Measurements from ENCODE around the gene SH3RF3.
"Not testable (repeated sequence)": the region's sequence is repeated elsewhere in the genome, so short reads cannot be mapped to it uniquely, and the experiment has no call there.

The SH3RF3 gene

DNA sequence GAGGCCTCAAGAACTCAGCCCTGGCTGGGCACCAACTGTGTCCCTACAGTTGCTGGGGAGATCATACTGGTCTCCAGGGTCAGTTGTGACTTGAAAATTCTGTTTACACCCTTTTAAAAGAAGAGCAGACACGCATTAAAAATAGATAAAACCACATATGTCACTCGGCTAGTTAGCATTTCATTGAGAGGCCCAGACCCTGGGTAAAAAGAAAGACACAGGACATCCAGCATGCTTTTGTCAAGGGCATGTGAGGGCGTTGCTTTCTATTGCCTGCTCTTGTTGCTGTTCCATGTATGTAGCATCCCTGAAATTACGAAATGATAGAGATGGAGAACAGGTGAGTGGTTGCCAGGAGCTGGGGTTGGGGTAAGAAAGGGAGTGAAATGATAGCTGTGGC lies 390.5 kb downstream of the SH3RF3 start:
- DNase-seq = no peak

DNA sequence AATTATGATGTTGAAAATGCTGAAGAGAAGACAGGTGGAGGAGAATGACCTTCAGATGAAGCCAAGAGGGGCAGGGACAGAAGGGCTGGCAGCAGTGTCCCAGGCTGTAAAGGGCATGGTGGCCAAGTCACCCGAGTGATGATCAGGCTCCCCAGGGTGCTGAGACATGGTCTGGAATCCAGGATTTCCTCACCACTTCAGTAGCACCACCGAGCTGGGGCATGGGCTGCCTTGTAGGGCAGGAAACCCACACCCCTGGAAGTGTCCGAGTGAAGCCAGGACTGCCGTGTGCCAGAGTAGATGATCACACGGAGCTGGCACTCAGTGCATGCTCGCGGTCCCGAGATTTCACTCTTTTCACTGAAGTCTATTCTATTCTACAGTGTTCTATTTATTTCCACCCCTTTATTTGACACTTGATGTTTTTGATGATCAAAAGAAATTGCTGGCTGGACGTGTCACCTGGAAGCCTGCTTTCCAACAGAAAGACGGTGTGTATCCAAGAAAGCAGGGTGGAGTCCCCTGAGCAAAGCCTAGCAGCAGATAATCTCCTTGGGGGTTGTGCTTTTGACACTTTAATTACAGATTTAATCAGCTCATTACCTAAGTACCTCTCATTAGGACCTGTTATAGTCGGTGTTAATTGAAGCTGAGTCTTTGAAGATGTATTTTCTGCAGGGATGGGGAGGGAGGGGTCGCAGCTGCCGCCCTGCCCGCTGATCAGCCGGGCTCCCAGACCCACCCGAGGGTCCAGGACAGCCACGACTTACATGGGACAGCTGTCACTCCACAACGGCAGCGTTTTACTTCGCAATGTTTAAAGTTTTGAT lies 392.4 kb downstream of the SH3RF3 start:
- no peak for DNase-seq

DNA sequence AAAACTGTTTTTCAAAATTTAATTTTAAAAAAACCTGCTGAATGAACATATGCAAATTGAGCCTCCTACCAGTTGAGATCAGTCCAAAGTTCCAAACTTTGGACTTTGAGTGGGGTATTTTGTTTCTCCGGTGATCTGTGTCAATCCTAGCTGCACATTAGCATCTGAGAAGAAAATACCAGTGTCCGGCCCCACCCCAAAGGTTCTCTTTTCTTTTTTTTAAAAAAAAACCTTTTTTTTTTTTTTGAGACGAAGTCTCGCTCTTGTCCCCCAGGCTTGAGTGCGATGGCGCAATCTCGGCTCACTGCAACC lies 393.0 kb downstream of the SH3RF3 start:
- DNase-seq = no peak

DNA sequence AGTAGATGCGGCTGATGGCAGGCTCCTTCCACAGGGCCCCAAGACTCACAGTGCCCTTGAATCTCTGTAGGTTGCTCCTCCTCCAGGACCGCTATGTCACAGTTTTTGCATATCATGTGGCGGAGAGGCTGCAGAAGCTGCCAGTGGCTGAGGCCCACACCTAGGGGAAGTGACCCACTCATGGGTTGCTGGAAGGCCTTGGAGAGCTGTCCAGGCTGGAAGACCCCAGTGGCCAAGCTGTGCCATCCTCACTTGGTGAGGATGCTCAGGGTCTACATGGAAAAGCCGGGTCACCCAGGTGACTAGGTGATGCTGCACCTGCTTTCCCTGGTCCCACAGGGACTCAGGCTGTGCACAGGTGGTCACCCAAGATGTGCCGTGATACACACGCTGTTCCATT lies 394.1 kb downstream of the SH3RF3 start:
- DNase-seq = no peak

DNA sequence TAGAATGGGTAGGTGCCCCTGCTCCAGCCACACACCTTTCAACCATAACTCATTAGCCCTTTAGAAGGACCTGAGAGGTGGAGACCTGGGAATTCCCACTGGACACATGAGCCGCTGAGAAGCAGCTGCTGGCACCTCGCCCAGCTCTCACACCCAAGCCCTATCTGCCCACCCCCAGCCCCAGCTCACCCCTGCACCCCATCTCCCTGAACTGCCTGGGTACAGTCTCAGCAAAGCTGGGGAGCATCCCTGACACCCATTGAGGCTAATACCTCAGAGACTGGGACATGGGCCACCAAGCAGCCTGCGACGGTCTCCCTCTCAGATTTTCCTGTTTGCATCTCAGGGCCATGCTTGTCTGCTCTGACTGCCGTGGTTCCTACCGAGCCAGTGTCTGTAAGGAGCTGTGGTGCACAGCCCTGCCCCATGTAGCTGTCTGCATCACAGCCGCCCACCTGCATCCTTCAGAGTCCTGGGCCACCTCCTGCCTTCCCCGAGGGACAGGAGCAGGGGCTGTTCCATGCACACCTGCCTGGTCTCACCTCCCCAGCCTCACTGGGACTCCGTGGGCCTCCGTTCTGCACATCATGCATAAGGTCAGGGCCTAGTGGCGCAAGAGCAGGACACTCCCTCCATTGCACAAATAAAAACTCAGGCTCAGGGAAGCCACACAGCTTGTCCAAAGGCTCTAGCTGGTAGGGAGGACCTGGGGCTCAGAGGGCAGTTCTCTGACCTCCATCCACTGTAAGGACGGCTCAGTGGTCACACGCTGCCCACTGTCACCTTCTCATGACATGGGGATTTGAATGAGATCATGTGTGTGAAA lies 394.7 kb downstream of the SH3RF3 start:
- no peak for DNase-seq

DNA sequence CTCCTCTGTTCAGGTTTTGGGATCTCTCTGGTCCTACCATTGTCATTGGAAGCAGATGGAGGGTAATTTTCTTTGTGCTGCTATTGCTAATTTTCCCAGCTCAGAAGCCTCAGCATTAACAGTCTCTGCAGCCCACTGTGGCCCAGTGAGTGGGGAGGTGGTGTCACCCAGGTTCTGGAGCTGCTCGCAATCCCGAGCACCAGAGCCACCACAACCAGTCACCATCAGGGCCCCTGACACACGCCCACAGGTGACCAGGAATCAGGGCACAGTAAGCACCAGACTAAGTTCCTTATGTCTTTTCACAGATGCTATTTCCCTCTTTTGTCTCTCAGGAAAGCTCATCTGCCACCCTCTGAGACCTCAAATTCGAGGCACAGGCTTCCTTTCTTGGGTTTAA lies 396.8 kb downstream of the SH3RF3 start:
- DNase-seq = no peak

DNA sequence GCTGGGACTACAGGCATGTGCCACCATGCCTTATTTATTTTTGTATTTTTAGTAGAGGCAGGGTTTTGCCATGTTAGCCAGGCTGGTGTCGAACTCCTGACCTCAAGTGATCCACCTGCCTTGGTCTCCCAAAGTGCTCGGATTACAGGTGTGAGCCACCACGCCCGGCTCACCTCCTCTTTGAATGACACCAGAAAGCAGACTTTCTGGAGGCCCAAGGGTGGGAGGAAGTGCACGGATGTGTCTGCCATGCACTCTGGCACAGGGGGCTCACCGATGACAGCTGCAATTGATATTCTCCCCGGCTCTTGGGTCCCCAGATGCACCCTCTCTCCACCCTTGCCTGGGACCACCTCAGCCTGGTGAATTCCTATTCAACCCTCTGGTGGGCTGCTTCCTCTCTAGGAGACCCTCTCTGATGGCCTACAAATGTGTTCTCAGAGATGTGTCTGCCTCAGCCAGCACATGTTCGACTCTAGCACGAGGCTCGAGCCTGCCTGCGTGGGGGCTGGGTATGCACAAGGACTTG lies 397.5 kb downstream of the SH3RF3 start:
- DNase-seq = no peak

DNA sequence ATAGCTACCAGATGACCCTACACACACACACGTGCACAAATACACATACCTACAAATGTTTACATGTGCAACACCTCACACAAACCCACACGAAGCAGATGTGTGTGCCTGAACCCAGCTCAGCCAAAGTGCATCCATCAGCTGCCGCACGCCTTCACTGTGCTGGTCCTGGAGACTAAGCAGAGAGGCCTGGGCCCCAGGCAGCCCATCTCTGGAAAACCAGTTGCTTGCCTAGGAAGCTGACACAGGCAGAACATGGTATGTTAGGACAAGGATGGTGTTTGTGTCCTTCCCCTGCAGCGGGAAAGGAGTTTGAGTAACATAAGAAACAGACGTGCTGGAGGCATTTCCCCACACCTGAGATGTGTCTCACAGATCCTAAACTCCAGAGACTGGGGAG lies 398.1 kb downstream of the SH3RF3 start:
- no peak for DNase-seq

DNA sequence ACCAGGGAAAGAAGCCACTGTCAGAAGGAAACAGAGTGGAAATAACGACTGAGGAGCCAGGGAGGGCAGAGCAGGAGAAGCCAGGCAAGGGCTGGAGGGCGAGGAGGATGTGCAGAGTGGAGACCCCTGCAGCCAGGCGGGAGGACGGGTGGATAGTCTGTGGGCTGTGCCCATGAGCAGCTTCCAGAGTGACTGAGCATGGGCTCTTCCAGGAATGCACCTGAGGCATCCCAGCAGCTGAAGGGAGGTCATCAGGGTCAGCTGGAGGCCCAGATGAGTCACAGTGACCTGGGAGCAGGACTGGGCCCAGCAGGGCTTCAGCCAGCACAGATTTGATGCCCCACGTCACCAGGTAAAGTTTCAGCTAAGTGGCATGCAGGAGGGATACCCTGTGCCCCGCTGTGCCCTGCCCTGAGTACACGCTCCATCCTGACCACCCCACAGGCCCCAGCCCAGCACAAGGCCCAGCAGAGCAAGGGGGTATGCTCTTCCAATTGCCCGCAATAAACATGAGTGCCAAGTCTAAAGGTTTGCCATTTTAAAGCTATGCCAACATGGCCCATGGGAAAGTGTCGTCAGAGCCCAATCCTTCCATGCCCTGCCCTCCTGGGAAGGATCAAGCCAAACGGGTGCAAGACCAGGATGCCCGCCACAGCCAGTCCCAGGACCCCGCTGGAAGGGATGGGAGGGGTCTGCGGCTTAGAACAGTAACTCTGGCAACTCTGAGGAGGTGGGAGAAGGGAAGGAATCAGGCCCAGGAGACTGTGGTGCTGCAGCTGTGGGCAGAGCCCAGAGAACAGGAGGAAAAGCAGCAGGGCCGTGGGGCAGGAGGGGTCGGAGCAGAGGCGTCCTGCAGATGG lies 399.1 kb downstream of the SH3RF3 start:
- no peak for DNase-seq

DNA sequence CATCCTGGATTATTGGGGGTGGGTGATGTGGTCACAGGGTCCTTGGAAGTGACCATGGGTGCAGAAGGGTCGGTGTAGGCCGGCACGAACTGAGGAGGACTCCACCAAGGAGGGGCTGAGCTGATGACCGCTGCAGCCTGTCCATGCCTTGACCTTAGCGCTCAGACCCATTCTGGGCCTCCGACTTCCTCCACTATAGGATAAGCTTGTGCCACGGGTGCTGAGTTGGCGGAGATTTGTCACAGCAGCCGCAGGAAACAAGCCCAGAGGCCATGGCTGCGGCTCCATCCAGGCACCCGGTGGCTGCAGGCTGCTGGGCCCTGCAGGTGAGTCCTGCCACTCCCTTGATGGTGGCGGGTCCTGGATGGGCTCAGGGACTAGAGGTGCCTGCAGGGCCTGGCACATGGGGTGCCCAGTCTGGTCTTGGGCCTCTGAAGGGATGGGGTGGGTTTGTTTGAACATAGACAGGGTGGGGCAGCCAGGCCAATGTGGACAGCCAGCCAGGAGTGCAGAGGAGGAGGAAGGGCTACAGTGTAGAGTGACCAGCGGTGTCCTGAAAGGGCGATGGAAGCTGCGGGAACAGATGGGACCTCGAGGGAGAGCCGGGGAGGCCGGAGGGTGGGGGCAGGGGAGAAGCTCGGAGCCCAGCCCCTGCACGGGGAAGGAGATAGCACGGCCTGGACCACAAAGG lies 400.0 kb downstream of the SH3RF3 start:
- DNase-seq = no peak

DNA sequence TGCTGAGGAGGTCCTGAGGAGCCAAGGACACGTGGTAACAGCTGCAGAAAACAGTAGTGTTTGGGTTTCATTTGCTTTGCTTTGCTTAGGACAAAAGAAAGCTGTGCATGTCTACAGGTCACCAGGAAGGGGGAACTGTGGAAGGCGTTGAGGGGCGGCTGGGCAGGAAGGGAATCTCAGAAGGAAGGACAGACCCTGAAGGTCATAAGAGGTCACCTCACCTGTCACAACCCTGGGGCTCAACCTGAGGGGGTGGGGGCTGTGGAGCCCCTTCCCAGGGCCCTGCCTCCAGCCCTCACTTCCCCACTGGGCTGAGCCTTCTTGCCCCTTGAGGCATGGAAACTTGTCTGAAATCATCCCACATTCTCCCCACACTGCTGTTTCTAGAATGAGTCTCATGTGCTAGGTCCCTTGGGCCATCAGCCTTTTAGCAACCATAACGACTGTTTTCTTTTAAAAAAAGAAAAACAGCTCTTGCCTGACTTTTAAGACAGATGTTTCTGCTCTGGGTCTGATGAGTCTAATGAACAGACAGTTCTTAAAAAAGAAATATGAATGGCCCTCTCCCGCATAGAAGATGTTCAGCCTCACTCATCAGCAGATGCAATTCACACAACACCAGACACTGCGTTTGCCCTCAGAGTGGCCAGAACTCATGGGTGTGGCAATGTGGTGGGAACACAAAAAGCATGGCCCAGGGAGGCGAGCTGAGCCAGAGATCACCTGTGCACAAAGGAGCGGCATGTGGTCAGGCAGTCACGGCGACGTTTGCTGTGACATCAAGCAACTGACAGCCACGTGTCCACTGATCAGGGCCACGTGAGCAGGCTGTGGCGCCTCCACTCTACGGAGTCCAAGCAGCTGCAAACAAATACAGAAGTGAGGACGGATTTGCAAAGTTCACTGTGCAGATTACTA lies 400.8 kb downstream of the SH3RF3 start:
- DNase-seq = no peak

DNA sequence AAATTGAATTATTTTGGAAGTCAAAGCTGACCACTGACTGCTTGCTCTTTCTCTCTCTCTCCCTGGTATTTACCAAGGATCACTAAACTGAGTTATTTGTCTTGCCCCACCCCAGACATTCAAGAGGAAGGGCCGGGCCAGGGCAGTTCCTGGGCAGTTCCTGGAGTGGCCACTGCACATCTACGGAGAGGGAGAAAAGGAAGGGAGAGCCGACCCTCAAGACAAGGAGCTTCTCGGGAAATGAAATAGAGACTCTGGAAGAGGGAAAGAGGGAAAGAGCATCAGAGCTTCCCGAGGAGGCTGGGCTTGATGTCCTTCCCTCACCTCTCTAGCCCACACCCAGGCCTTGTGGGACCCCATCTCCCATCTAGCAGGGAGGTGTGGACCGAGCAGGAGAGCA lies 401.7 kb downstream of the SH3RF3 start:
- DNase-seq = no peak

DNA sequence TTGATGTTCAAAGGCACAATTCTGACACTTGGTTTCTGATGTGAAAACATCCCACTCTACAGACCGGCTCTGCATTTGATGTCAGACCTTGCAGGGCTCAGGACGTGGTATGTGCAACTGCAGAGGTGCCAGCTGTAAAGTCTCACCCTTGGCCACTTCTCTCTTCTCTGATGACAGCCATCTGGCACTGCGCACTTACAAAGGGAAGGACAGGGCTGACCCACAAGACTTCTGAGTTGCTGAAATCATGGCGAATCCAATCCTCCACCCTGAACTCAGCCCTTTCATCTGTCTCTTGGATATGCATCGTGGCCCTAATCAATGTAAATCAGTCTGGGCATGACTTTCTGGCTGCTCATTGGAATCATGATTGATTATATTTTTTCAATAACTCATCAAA lies 402.2 kb downstream of the SH3RF3 start:
- no peak for DNase-seq

DNA sequence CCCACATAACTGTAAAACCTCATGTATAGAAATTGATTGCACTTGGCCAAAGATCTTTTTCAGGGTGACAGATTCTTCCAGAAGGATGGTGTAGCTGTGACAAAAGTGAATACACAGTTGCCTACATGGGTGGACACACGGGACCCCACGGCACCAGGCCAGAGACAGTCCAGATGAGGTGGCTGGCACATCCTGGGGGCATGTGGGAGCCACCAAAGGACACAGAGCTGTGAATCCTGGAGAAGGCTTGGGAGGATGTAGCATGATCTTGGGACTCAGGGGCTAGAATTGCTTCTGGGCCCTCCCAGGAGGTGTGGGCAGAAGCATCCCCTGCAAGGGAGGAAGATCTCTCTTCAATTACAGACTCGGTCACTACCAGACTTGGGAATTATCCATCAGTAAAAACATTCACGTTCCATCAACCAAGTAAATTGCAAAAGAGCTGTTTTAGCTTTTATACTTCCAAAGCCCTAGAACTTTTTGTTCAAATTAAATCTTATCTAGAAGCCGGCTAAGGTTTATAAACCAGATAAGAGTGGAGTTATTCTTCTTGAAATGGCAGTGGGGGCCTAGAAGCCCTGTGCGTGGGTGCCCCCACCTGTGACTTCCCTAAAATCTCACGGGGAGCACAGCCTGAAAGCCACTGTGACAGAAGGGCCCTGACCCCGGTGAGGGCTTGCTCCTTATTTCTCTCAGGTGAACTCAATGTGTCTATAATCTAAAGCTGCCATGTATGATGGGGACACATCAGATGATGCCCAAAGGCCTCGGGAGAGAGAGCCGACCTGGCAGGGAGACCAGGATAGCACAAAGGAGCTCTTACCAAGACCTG lies 403.1 kb downstream of the SH3RF3 start:
- DNase-seq = no peak

DNA sequence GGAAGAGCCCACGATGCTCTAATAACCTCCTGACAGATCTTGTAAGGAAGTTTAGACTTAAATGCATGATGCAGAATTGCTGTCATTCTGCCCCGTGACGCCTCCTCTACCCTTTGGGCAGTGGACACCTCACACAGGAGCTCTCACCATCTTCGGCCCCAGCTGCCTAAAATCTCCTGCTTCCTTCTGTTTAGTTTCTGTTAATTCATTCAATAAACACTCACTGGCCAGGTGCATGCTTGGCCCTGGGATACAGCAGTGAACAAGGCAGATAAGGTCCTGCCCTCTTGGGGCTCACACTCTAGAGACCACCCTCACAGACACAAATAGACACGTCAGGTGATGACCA lies 403.7 kb downstream of the SH3RF3 start:
- no peak for DNase-seq

DNA sequence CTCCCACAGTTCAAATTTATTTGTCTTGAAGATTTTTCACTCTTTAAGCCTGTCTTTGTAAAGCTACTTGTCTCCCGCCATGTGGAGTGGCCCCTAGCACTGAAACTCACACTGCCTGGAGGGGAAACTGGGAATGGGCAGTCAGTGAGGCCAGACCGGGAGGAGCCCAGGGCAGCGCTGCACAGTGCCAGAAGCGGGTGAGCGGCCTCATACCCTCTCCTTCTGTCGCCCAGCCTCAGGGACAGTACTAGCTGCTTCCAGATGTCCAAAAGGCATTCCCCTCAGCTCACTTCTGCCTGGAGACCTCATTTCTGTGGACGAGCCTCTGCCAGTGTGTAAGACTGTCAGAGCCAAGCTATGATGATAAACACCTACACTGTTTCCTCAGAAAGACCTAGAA lies 404.8 kb downstream of the SH3RF3 start:
- DNase-seq = no peak

DNA sequence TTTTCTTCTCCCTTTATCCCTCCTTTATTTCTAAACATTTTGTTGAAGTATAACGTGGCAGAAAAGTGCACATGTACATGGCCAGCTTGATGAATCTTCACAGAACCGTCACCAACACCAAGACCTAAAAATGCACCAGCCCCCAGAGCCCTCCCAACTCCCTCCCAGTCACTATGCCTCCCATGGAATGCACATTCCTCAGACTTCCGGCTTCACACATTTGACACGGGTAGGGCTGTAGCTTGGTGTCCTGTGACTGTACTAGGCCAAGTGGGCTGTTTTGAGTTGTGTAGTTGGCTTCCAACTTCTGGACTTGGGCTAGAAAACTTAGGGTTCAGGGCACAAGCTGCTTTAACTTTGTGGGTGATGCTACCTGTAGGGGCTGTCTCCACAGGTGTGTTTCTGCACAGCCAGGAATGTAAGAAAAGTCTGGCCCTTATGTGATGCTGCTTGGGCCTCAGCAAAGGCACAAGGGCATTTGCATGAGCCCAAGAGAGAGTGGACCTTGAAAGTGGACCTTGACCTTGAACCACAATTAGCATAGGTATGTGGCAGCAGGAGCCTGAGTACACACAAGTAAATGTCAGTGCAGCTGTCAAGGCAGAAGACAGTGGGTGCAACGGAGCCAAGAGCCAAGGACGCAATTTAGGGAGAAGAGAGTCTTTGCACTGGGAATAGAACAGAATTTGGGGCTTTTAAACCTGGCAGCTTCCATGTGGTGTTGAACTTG lies 406.4 kb downstream of the SH3RF3 start:
- no peak for DNase-seq

DNA sequence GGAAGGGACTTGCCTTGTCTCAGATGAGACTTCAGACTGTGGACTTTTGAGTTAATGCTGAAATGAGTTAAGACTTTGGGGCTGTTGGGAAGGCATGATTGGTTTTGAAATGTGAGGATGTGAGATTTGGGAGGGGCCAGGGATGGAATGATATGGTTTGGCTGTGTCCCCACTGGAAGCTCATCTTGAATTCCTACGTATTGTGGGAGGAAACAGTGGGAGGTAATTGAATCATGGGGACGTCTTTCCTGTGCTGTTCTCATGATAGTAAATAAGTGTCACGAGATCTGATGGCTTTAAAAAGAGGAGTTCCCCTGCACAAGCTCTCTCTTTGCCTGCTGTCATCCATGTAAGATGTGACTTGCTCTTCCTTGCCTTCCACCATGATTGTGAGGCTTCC lies 407.6 kb downstream of the SH3RF3 start:
- DNase-seq = not testable (repeated sequence)

DNA sequence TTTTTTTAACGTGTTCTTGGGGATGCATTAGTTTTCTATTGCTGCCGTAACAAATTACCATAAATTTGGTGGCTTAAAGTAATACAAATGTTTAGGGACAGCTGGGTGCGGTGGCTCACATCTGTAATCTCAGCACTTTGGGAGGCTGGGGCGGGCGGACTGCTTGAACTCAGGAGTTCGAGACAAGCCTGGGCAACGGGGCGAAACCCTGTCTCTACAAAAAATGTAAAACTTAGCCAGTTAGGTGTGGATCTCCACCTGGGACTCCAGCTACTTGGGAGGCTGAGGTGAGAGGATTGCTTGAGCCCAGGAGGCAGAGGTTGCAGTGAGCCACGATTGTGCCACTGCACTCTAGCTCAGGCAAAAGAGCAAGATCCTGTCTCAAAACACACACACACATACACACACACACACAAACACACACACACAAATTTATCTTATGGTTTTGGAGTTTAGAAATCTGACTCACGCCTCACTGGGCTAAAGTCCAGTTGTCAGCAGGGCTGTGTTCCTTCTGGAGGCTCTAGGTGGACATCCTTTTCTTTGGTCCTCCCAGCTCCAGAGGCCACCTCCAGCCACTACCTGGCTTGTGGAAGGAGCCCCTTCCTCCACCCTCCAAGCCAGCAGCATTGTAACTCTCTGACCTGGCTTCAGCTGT lies 408.7 kb downstream of the SH3RF3 start:
- no peak for DNase-seq
